ENCODE data around the gene SRGAP3. TPM values are rescaled to one million over a fixed set of nuclear protein-coding genes. Genes with fewer than 3 reads are reported as not detected.

SRGAP3 gene
- polyA plus RNA-seq, 3 donors, result 13.3 to 15.8 (median 15.4) TPM

DNA sequence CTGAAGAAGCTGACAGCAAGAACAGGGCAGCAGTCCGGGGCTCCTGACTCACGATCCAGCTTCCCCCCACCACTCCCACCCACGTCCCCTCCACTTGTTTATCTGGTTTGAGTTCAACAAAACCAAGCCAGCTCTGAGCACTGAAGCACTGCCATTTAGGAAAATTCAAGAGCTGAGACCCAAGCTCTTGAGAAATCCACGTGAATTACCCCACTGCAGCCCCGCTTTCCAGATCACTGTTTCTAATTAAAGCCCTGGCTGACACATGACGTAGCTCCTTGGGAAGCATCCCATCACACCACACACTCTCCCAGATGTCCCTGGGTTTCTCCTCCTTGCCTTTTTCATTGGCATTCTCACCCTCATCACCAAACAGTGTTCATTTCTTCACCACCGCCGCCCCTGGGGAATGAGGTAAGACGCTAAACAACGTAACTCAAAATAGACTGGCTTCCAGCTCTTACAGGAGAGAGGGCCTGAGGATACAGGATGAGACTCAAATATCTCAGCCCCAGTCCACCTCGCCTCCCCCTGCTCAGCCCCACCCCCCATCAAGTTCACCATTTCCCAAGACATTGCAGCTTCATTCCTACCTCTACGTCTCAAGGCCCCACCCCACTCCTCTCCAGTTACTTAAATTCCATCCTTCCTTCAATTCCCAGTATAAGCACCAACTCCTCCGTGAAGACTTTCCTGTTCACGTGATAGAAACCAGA is 95.4 kb downstream of the SRGAP3 start:
- DNase-seq (ENCODE audit: low read depth in 3 of 3, low spot score in 2 of 3), result no peak

DNA sequence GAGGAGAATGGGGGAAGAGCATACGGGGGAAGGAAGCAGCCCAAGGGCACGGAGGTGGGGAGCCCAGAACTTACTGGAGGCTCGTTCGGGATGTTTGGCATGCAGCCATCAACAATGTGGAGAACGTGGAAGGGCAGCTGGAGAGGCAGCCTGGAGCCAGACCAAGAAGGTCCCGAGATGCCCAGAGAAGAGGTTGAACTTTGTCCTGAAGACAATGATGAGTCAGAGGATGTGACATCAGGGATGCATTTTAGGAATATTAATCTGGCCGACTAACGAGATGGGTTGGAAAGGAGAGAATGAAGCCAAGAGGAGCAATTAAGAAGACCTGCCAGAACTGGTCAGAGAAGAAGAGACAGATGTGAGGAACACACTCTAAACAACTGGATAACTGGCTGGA is 98.2 kb downstream of the SRGAP3 start:
- DNase-seq (ENCODE audit: low read depth in 3 of 3, low spot score in 2 of 3), result no peak

DNA sequence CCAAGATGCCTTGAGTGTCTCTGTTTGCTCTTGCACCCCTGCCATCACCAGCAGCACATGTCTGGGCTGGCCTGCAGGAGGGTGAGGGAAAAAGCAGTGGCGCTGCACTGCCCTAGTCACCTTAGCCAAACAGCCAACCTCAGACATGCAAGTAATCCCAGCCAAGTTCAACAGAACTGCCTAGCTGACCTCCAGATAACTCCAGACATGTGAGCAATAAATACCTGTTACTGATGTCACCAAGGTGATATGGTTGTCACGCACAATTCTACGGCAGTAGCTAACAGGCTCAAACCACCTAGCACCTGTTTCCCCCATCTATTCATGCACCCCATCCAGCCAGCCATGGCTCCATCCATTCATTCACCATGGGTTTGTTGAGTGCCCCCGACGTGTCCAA is 99.9 kb downstream of the SRGAP3 start:
- no peak for DNase-seq (ENCODE audit: low read depth in 3 of 3, low spot score in 2 of 3)

DNA sequence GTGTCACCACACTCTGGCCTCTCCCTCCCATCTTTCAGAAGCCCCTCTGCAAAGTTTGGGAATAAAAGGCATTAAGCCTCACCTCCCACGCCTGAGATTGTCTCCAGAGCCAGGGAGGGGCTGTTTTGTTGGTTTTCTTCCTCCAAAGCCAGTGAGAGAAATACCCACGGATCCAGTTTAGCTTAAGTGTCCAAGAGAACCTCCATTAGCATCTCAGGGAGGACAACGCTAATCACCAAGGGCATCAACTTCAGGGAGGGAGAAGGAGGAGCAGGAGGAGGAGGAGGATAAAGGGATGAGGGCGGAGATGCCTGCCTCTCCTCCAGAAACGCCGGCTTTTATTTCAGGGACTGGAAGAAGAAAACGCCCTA is 101.6 kb downstream of the SRGAP3 start:
- DNase-seq (ENCODE audit: low read depth in 3 of 3, low spot score in 2 of 3), result no peak

DNA sequence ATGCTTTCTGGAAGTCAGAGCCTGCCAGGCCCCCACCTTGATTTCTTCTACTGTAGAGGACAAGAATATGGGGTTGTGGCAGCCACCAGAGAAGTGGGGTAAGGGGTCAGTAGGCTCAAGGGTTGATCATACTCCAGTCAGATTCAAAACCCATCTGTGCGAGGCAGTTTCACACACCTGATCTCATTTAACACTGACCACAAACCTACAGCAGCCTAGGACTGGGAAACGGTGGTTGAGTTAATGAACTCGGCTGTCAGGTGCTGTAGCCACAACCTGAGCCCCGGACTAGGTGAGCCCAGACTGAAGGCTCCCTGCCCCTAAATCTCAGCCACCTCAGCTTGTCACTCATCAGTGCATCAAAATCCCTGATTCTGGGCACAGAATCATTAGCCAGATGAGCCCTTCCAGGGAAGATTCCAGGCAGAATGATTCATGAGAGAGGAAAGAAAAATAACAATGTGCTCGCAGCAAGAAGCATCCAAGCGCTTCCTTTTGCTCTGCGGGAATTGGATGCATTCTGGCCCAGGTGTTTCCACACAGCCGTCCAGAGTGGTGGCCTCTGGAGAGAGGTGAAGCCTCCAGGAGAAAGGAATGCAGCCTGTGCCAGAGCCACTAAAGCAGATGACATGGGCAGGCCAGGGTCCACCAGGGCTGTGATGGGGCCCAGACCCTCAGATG is 102.1 kb downstream of the SRGAP3 start:
- DNase-seq (ENCODE audit: low read depth in 3 of 3, low spot score in 2 of 3), result no peak

DNA sequence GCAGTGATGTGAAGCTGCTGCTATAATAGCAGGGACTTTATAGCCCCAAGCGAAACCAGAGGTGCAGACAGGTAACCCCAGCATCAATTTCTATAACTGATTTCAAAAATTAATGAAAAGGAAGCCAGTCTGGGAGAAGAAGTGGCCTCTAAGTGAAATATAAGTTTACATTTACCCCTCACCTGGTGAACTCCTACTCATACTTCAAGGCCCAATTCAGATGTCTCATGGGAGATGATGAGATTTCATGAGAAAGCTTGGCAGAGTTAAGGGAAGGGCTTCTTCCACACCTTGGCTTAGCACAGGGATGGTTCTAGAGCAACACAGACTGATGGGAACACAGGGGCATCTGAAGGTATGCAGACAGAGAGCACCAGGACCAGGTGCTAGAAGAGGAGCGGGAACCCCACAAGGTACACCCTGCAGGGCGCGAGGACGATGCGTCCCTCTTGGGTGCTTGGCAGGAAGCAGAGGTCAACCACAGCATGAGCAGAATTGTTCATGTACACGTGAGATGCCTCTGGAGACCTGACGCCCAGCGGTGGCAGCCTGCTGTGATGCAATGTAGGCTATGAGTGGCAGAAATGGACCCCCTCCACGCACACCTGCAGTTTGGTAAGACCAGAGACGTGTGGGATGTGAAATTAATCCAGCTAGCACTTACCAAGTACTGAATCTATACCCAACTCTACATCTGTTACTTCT is 102.9 kb downstream of the SRGAP3 start:
- DNase-seq (ENCODE audit: low read depth in 3 of 3, low spot score in 2 of 3), result no peak

DNA sequence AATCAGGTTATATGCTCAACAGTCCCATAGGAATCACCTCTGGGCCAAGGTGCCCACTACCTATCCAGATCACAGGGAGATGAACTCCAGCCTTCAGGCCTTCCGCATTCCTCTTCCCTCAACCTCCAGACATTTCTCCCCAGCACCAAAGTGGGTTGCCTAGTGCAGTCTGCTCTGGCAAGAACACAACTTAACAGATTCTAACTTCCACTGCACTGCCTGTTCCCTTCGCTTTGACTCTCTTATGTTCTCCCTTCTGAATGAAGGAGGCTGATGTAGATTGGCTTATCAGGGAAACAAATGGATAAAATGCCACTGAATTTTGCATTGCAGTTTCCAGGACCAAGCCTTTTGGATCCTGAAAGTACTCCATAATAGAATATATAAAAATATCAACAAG is 106.3 kb downstream of the SRGAP3 start:
- DNase-seq (ENCODE audit: low read depth in 3 of 3, low spot score in 2 of 3), result no peak

DNA sequence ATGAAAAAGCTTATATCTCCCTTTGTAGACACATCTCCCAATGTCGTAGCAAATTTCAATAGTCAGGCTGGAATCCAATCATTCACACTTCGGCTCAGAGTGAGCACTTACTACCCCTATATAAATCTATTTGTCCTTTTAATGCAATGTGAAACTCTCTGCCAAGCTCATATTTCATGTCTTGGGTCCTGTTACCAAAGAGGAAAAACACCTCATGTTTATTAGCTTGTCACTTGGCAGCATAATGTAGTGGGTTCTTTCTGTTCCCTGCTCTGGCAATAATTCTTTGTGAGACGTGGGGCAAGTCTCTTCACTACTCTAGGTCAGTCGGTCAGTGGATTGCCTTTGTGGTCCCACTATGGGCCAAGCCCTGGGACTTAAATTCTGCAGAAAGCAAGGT is 107.1 kb downstream of the SRGAP3 start:
- DNase-seq (ENCODE audit: low read depth in 3 of 3, low spot score in 2 of 3), result peak in 1 of 3 donors; percentile 81

DNA sequence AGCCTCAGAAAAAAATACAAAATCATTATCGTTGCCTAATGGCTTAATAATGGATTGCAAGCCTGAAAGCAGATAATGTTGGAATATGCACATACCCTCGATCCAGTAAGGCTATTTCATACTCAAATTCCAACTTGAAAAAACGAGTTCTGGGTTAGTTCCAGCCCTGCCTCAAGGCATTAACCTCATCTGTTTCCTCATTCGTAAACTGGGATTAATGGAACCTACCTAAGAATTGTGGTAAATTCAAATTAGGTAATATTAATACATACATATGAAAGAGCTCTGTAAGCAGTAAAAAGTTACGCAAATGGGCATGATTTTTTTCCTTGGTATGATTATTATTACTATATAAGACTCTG is 107.5 kb downstream of the SRGAP3 start:
- no peak for DNase-seq (ENCODE audit: low read depth in 3 of 3, low spot score in 2 of 3)

DNA sequence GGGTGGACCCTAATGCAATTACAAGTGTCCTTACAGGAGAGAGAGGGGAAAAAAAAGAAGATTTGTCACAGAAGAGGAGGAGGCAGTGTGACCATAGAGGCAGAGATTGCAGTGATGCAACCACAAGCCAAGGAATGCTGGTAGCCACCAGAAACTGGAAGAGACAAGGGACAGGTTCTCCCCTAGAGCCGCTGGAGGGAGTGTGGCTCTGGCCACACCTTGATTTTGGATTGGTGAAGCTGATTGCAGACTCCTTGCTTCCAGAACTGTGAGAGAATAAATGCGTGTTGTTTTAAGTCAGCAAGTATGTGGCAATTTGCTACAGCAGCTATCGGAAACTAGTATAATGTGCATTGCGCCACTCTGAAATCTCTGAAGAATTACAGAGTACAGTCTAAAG is 110.1 kb downstream of the SRGAP3 start:
- no peak for DNase-seq (ENCODE audit: low read depth in 3 of 3, low spot score in 2 of 3)

DNA sequence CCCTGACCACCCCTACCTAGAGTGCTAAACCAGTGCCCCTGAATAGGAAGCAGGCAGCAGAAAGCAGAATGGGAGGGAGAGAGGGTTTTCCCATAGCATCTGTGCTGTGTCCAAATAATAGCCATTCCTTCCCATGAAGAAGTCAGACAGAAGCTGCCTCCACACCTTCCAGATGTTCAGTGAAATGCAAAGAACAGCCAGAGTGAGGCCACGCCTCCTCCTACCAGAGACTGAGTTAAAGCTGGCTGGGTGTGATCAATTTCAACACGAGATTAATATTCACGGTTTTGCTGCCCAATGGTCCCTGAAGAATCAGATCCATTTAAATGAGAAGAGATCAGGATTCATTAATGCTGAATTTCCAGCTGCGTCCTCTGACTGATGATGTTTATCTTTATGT is 111.8 kb downstream of the SRGAP3 start:
- no peak for DNase-seq (ENCODE audit: low read depth in 3 of 3, low spot score in 2 of 3)

DNA sequence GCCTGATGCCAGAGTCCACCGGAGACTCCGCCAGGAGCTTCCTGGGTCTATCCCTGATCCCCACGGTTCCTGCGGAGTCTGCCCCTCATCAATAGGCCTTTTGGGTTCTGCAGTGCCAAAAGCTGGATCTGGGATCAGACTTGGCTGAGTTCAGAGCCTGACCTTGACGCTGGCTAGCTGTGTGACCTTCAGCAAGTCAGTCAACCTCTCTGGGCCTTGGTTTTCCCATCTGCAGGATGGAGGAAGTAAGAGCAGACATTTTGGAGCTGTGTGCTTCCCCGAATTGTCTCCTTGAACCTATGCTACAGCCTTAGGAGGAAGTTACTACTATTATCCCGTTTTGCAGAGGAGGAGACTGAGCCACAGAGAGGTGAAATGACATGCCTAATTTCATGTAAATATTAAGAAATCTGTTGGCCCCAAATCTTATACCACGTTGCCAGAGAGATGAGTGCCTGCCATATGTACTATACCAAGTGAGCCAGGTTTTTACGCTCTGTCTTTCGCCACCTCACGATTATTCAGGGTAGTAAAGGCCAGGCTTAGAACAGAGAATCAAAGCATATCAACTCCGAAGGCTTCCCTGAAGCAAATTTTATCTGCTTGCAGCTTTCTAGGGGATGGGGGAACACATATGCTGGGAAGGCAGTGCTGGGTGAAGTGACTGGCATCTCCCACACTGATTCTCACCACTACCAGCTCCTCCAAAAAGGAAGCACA is 112.5 kb downstream of the SRGAP3 start:
- no peak for DNase-seq (ENCODE audit: low read depth in 3 of 3, low spot score in 2 of 3)

DNA sequence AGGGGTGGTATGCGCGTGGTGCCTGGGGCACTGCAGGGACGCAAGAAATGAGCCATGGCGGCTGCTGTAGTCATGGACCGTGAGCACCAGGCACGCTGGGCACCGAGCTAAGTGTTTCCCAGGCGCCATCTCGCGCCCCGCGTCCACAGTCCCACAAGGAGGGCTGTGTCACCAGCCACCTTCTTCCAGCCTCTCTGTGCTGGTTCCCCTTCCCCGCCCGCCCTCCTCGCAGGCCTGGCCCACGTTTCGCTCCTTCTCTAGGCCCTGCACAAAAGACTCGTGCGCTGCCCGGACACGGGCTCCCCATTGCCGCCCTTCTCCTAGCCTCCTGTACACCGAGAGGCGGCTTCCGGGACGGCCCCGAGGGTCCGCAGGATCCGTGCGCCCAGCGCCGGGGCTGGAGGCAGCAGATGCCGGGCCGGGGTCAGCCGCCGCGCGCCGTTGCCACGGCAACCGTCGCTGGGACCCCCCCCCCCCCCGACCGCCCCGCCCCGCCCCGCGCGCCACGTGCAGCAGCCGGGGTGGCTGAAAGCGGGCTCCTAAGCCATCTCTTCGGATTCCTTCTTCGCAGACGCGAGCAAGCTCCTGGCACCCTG is 113.4 kb downstream of the SRGAP3 start:
- no peak for DNase-seq (ENCODE audit: low read depth in 3 of 3, low spot score in 2 of 3)

DNA sequence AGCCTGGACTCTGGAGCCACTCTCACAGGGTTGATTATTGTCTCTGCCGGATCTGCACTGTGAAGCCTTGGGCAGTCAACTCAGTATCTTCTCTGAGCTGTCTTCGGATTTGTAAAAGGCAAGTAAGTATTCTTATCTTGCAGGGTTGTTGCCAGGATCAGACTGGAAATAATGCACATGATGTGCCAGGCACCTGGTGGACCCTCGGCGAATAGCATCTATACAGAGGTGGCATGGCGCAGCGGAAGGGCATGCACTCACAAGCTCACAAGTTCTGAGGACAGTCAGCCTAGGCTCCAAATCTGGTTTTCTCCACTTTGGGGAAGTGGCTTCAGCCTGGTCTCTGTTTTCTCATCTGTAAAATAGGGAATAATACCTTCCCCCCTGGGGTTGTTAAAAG is 113.9 kb downstream of the SRGAP3 start:
- DNase-seq (ENCODE audit: low read depth in 3 of 3, low spot score in 2 of 3), result no peak

DNA sequence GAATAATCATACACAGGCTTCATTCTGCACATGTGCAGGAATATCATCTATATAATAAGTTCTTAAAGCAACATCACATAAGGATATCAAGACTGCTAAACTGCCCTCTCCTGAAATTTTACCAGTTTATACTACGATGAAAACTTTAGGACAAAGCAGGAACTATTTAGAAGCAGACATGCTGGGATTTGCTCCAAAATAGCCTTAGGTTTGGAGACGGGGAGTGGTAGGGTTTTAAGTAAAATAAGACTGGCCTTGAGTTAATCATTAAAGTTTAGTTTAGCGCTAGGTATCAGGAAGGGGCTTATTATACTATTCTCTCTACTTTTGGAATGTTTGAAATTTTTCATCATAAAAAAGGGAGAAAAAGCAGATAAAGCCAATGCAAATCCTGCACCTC is 115.8 kb downstream of the SRGAP3 start:
- no peak for DNase-seq (ENCODE audit: low read depth in 3 of 3, low spot score in 2 of 3)

DNA sequence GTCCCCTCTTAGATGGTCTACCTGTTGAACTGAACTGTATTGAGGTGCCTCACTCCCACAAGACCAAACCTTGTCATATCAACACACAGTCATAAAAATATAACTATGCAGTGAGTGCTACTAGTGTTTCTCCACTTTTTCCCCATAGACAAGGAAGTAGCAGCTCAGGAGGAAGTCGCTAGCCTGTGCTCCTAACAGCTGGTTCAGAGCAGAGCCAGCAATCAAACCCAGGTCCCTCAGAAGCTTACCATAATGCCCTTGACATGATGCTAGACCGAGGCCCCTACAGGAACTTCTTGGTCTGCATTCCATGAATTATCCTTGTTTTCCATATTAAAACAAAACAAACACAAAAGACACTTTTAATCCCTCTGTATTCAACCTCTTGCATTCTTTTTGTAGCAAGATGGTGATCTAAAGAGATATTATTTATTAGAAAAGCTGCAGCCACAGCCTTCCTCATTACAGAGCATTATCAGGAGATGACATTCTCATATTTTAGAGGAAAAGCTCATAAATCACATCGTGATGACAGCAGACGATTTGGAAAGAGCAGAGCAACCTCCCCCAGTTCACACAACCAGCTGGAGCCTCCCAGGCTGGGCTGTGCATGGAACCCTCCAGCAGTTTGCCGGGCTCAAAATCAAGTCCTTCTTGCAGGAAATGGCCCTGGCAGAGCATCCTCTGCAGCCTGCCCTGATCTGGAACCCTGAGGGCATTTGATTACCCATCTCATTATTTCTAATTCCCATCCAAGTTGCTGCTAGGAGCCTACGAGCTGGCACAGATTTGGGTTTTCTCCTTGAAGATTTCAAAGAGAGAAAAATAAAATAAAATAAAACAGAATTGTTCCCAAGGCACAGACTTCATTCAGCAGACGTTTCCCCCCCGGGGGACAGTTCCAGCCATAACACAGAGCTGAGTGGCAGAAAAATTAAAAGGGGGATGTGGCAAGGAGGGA is 118.8 kb downstream of the SRGAP3 start:
- DNase-seq (ENCODE audit: low read depth in 3 of 3, low spot score in 2 of 3), result no peak

DNA sequence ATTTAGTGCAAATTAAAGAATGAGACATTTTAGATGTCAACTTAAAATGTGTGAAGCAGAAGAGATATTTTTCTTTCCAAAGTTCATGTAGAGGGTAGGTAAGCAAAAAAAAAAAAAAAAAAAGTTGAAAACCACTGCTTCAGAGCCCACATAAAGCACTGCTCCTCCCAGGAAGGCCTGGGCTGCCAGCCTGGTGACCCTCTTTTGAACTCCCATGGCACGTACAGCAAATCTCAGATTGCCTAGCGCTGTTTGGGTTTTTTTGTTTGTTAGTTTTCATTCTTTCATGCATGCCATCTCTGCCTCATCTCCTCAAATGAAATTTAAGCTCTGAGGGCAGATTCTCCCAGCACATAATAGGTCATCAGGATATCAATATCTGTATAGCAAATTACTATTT is 120.1 kb downstream of the SRGAP3 start:
- DNase-seq (ENCODE audit: low read depth in 3 of 3, low spot score in 2 of 3), result no peak

DNA sequence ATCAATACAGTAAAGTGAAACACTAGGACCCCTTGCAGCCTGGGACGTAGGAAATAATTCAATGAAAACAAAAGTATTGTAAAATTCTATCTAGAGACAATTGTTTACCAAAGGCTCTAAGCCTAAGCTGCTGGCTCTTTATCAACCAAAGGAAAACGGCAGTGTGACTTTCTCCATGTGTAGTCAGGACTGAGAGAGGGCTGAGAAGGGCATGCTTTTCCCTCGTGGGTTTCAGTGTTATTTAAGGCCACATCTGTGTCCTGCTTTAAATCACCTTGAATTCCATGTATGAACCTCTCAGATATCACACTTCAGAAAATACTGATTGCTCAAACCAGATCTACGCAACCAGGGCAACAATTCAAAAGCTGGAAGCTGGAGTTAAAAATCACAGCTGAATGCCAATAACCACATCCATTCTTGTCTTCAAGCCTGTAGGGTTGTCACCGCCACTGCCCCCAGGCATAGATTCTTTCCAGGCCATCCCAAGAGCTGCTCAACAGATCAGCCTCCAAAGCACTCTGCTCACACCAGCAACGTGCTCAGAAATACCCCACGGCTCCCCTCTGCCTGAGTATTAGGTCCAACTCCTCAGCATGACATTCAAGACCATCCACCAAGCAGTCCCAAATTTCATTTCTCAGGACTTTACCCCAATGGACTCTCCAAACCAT is 124.0 kb downstream of the SRGAP3 start:
- DNase-seq (ENCODE audit: low read depth in 3 of 3, low spot score in 2 of 3), result no peak

DNA sequence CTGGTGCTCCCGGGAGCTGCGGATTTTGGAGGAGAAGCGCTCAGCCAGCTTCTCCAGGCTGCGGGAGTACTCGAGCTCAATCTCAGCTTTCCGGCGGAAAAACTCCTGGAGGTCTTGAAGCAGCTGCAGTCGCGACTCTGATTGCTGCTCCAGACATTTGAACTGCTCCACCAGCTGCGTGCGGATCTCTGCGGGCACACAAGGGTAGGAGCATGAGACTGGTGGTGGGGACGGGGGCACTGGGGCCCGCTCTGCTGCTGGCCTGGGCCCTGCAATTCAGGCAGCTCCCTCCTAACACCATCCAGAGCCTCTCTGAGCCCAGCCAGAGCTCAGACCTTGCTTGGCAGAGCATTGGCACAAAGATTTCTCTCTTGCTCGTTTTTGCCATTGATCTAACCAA is 124.7 kb downstream of the SRGAP3 start:
- no peak for DNase-seq (ENCODE audit: low read depth in 3 of 3, low spot score in 2 of 3)

All from right renal cortex interstitium (tissue), 3 donors.